Astrocyte (in vitro differentiated cells and primary cell): ENCODE data around the gene LRRC19. TPM values are rescaled to one million over a fixed set of nuclear protein-coding genes. Genes with fewer than 3 reads are reported as not detected.

Experiments used
- DNase-seq: peaks from one replicate; pipeline ENCODE4 v3.0.0-alpha.2; 2010; ENCODE audit warnings: low read depth
- FAIRE-seq: peaks from 2 replicates; lab custom pipeline; 2011; peaks lifted over from hg19 to GRCh38; lab: Jason Lieb, UNC
- H2AFZ ChIP-seq: 2 replicates; pipeline ENCODE4 v1.6.0; 2012; ENCODE audit warnings: low read depth, low read length, inconsistent platforms
- H3K27ac ChIP-seq: 2 replicates; pipeline ENCODE4 v1.5.1; 2011; ENCODE audit warnings: low read depth, low read length, inconsistent platforms
- H3K27me3 ChIP-seq: 2 replicates; pipeline ENCODE4 v1.6.0; 2011; ENCODE audit warnings: low read length, inconsistent platforms; ENCODE audit not compliant: insufficient read depth
- H3K36me3 ChIP-seq: 2 replicates; pipeline ENCODE4 v1.5.1; 2011; ENCODE audit warnings: low read length, inconsistent platforms; ENCODE audit not compliant: insufficient read depth
- H3K4me1 ChIP-seq: 2 replicates; pipeline ENCODE4 v1.5.1; 2011; ENCODE audit warnings: low read length, inconsistent platforms; ENCODE audit not compliant: insufficient read depth
- H3K4me2 ChIP-seq: 2 replicates; pipeline ENCODE4 v1.6.0; 2012; ENCODE audit warnings: low read length, inconsistent platforms
- H3K4me3 ChIP-seq: 2 replicates; pipeline ENCODE4 v1.5.1; 2011; ENCODE audit warnings: low read depth, mild to moderate bottlenecking, low read length, inconsistent platforms; ENCODE audit not compliant: insufficient read depth
- H3K79me2 ChIP-seq: 2 replicates; pipeline ENCODE4 v1.6.0; 2012; ENCODE audit warnings: mild to moderate bottlenecking, low read length, inconsistent platforms; ENCODE audit not compliant: insufficient read depth
- H3K9ac ChIP-seq: 2 replicates; pipeline ENCODE4 v1.6.0; 2012; ENCODE audit warnings: mild to moderate bottlenecking, low read length, inconsistent platforms
- H3K9me3 ChIP-seq: 2 replicates; pipeline ENCODE4 v1.5.1; 2012; ENCODE audit warnings: low read depth, mild to moderate bottlenecking, low read length, inconsistent platforms; ENCODE audit not compliant: insufficient read depth
- H4K20me1 ChIP-seq: 2 replicates; pipeline ENCODE4 v1.6.0; 2012; ENCODE audit warnings: low read length, inconsistent platforms; ENCODE audit not compliant: insufficient read depth
- H3K27ac Mint-ChIP-seq: one replicate; pipeline ENCODE4 v1.8.0; 2021; ENCODE audit warnings: mild to moderate bottlenecking, mixed read lengths; ENCODE audit not compliant: unreplicated experiment
- H3K27me3 Mint-ChIP-seq: one replicate; pipeline ENCODE4 v1.8.0; 2021; ENCODE audit warnings: low read depth, mixed read lengths; ENCODE audit not compliant: unreplicated experiment
- H3K36me3 Mint-ChIP-seq: one replicate; pipeline ENCODE4 v1.8.0; 2021; ENCODE audit warnings: low read depth, mixed read lengths; ENCODE audit not compliant: unreplicated experiment
- H3K4me1 Mint-ChIP-seq: one replicate; pipeline ENCODE4 v1.8.0; 2021; ENCODE audit warnings: low read depth, mixed read lengths; ENCODE audit not compliant: unreplicated experiment
- H3K4me3 Mint-ChIP-seq: one replicate; pipeline ENCODE4 v1.8.0; 2021; ENCODE audit warnings: mild to moderate bottlenecking, moderate library complexity, mixed read lengths; ENCODE audit not compliant: unreplicated experiment
- H3K9me3 Mint-ChIP-seq: one replicate; pipeline ENCODE4 v1.8.0; 2021; ENCODE audit warnings: mild to moderate bottlenecking, mixed read lengths; ENCODE audit not compliant: unreplicated experiment
- EZH2 ChIP-seq: IDR thresholded peaks from 2 replicates; pipeline ENCODE4 v1.6.1; 2012; ENCODE audit warnings: mild to moderate bottlenecking, low read length, inconsistent platforms; ENCODE audit not compliant: insufficient read depth
- total RNA-seq: library from RNA; stranded (reverse); gene quantifications from 2 replicates; pipeline ENCODE4 v1.2.1, GENCODE V29; 2021
- TF ChIP-seq, protein P1 (sequence below): IDR thresholded peaks from 2 replicates; pipeline ENCODE4 v1.5.1; 2011; ENCODE audit warnings: low read depth, mild to moderate bottlenecking, inconsistent platforms, low read length, moderate library complexity; ENCODE audit not compliant: insufficient read depth

The LRRC19 gene
- total RNA-seq, 1 donor from 2014 or later, result not detected

DNA sequence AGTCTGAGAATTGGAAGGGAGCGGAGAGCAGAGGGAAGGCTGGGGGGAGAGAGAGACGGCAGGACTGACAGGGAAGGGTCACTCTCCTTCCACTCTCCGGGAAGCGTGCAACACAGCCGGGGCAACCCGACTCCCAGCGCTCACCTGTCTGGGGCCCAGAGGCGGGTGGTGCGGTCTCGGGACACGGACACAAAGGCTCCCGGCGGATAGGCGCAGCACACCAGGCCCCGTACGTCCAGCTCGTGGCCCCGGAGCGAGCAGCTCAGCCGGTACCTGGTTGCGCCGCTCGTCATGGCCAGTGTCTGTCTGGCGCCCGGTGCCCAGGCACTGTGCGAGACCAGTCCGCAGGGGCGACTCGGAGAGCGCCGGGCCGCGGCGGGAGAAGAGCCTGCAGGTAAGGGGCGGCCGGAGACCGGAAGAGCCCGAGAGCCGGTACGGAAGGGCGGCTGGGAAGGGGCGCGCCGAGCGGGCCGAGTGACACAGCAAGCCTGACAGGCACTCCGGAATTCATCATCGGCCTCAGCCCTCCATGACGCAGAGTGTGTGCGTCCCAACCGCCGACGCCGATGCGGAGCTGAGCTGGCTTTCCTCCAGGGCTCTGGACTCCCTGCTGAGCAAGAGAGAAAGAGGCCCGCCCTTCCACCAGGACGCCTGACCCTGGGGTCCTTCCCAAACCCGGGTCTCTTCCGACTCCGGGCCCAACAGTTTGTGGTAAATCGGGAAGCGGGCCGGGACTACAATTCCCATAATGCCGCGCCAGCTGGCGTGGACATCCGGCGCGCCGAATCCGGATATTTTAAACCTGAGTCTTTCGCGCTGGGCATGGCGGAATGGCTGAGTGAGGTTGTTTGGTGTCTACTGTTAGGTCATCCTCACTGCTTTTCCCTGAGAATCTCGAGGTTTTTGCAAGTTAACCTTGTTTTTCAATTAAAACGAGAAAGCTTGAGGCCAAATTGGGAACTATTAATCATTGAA is 58.4 kb downstream of the LRRC19 start, which contains the start of gene PLAA:
PLAA (minus strand) TSS at position 490 of the 975 bp plus-strand sequence; CDS start at position 293, 197 bp downstream.
- H3K4me2 ChIP-seq, result peak within 1 kb of the TSS; percentile 94
- H3K4me3 ChIP-seq, result peak within 1 kb of the TSS; percentile 93
- Mint-ChIP-seq H3K27me3 (no peaks in the 10 kb centered on the region), H3K4me1 (peaks cover 21% of the 10 kb centered on the region), H3K36me3 (no peaks in the 10 kb centered on the region), H3K9me3 (no peaks in the 10 kb centered on the region), H3K27ac (peak within 1 kb of the TSS; percentile 100), H3K4me3 (peak within 1 kb of the TSS; percentile 97)
- H3K9me3 ChIP-seq, result no peaks in the 10 kb centered on the region
- no peak for TF ChIP-seq EZH2
- TF ChIP-seq, protein P1, sequence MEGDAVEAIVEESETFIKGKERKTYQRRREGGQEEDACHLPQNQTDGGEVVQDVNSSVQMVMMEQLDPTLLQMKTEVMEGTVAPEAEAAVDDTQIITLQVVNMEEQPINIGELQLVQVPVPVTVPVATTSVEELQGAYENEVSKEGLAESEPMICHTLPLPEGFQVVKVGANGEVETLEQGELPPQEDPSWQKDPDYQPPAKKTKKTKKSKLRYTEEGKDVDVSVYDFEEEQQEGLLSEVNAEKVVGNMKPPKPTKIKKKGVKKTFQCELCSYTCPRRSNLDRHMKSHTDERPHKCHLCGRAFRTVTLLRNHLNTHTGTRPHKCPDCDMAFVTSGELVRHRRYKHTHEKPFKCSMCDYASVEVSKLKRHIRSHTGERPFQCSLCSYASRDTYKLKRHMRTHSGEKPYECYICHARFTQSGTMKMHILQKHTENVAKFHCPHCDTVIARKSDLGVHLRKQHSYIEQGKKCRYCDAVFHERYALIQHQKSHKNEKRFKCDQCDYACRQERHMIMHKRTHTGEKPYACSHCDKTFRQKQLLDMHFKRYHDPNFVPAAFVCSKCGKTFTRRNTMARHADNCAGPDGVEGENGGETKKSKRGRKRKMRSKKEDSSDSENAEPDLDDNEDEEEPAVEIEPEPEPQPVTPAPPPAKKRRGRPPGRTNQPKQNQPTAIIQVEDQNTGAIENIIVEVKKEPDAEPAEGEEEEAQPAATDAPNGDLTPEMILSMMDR, result no peak
- DNase-seq, result peak; percentile 87
- H4K20me1 ChIP-seq, result peaks cover 27% of the 10 kb centered on the region
- H3K27ac ChIP-seq, result peak within 1 kb of the TSS; percentile 100
- H3K4me1 ChIP-seq, result peaks cover 9% of the 10 kb centered on the region
- H2AFZ ChIP-seq, result peak within 1 kb of the TSS; percentile 98
- H3K79me2 ChIP-seq, result peaks cover 52% of the 10 kb centered on the region
- no peaks in the 10 kb centered on the region for H3K27me3 ChIP-seq
- H3K36me3 ChIP-seq, result no peaks in the 10 kb centered on the region
- no peak for FAIRE-seq
- peak within 1 kb of the TSS; percentile 98 for H3K9ac ChIP-seq

DNA sequence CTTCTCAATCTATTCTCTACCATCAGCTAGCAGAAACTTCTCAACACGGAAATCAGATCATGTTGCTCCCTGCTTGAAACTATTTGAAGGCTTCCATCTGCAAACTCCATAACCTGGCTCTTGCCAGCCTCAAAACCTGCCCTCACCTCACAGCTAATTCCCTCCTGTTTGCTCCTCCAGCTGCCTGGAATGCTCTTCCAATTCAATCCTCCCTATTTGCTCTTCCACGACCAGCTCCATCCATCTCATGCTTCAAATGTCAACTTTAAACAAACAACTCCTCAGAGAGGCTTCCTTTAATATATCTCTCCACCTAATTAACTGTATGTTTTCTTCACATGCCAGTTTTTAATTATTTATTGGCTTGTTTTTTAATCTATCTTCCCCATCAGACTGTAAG is 59.9 kb downstream of the LRRC19 start:
- peak overlapping the region; percentile 100 for H3K27ac Mint-ChIP-seq
- no peaks in the 10 kb centered on the region for H3K36me3 Mint-ChIP-seq
- Histone ChIP-seq H3K27me3 (no peaks in the 10 kb centered on the region), H3K4me2 (peak overlapping the region; percentile 94), H3K27ac (no peak overlapping the region), H4K20me1 (peaks cover 41% of the 10 kb centered on the region), H3K36me3 (no peaks in the 10 kb centered on the region), H3K9ac (peak overlapping the region; percentile 98), H2AFZ (no peak overlapping the region), H3K4me3 (peak overlapping the region; percentile 93), H3K79me2 (peaks cover 66% of the 10 kb centered on the region), H3K9me3 (no peaks in the 10 kb centered on the region), H3K4me1 (peaks cover 9% of the 10 kb centered on the region)
- no peak for FAIRE-seq
- peak overlapping the region; percentile 97 for H3K4me3 Mint-ChIP-seq
- no peaks in the 10 kb centered on the region for H3K9me3 Mint-ChIP-seq
- DNase-seq, result no peak
- TF ChIP-seq EZH2, result no peak
- TF ChIP-seq, protein P1, result no peak
- peaks cover 26% of the 10 kb centered on the region for H3K4me1 Mint-ChIP-seq
- H3K27me3 Mint-ChIP-seq, result no peaks in the 10 kb centered on the region

Other genes with a start within 250 kb of the LRRC19 start
- 16.3 and 16.7 TPM in 2 replicates for gene CAAP1, start 112.9 kb downstream of the LRRC19 start, total RNA-seq
- gene PLAA, start 58.4 kb downstream of the LRRC19 start, total RNA-seq, result 41.3 and 43.0 TPM in 2 replicates
- gene IFT74, start 49.3 kb downstream of the LRRC19 start, total RNA-seq, result 10.1 and 10.9 TPM in 2 replicates
- 1.8 and 2.3 TPM in 2 replicates for gene TEK, start 103.6 kb upstream of the LRRC19 start, total RNA-seq